Measurements from ENCODE around the gene RALGDS.

DNA sequence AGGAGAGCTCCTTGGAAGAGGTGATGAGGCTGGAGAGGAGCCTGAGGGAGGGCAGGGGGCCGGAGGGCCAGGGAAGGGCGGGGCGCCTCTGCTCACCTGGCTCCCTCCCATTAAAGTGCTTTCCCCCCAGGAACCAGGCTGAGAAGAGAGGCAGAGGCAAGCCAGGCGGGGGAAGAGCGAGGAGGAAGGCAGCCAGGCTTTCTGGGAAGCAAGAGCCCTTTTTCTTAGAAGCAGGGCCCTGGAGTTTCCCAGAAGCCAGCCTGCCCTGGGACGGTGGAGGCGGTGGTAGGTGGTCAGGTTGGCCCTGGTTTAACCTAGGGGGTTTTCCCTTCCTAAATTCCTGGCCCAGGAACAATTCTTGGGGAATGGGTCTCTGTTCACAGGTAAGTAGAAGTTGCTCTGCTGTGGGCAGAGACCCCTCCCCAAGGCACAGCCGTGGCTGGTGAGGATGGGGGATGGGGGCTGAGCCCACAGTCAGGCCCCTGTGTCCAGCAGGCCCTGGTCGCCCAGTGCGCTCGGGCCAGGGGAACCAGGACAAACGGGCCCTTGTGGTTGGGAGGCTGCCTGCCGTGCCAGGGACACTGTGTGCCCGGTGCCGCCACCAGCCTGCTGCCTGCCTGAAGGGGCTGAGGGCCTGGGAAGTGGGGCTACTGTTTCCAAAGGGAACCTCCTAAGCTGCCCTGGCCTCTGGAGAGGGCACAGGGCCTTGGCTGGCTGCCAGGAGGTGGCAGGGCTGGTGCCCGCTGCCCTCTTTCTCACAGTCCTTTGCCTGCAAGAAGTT, 16.6 kb upstream of the RALGDS start:
- no peak for TF ChIP-seq CTCF (IDR thresholded peaks at IDR 0.05)
- no peak for TF ChIP-seq POLR2A (IDR thresholded peaks at IDR 0.05)
